ENCODE data around the gene AGMO.

DNA sequence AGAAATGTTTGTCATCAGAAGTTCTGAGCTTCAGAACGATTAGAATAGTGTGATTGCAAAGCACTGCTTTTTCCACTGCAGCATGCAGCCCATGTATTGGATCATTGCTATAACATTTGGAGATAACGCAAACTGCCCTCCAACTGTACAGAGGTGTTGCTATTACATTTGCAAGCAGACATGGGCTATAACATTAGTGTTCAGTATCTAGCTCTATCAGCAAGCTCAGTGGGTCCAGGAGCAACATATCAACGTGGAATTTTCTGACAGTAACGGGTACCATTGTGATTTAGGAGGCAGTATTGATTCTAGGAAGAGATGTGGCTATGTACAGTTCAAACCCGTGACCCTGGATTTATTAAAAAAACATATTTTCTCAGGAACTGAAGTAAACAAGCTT is 75.8 kb downstream of the AGMO start:
- TF ChIP-seq, protein P1, sequence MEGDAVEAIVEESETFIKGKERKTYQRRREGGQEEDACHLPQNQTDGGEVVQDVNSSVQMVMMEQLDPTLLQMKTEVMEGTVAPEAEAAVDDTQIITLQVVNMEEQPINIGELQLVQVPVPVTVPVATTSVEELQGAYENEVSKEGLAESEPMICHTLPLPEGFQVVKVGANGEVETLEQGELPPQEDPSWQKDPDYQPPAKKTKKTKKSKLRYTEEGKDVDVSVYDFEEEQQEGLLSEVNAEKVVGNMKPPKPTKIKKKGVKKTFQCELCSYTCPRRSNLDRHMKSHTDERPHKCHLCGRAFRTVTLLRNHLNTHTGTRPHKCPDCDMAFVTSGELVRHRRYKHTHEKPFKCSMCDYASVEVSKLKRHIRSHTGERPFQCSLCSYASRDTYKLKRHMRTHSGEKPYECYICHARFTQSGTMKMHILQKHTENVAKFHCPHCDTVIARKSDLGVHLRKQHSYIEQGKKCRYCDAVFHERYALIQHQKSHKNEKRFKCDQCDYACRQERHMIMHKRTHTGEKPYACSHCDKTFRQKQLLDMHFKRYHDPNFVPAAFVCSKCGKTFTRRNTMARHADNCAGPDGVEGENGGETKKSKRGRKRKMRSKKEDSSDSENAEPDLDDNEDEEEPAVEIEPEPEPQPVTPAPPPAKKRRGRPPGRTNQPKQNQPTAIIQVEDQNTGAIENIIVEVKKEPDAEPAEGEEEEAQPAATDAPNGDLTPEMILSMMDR (IDR thresholded peaks at IDR 0.05 in 4 of 5, conservative IDR thresholded peaks at IDR 0.05 in 1 of 5): no peak
- no peak for TF ChIP-seq POLR2A (IDR thresholded peaks at IDR 0.05)
